GM18507 (cell line): Measurements from ENCODE around the gene SLC35A1.

Experiments used
- DNase-seq: peaks from one replicate; pipeline ENCODE4 v3.0.0; 2011; ENCODE audit warnings: low read depth; ENCODE audit not compliant: insufficient read length; ENCODE audit errors: extremely low spot score
- FAIRE-seq: peaks from 2 replicates; lab custom pipeline; 2011; peaks lifted over from hg19 to GRCh38; lab: Jason Lieb, UNC

SLC35A1 gene

DNA sequence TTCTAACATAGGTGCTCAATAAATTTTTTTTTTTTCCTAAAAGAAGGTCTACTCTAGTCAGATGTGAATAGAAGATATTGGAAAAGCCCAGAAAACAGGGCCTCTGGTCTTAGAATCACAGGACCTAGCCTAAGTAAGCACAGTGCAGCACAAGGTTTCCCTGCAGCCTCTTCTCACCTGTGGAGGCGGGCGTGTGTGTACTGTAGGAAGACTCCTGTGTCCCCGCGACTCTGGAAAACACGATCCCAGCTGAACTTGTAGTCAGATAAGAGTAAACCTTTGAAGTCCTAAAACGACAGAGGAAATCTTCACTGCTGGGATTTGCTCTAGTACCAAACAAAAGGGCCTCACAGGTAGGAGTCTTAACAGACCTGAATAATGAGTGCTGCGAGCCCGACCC is 45.7 kb downstream of the SLC35A1 start:
- FAIRE-seq (no peak), DNase-seq (no peak)

DNA sequence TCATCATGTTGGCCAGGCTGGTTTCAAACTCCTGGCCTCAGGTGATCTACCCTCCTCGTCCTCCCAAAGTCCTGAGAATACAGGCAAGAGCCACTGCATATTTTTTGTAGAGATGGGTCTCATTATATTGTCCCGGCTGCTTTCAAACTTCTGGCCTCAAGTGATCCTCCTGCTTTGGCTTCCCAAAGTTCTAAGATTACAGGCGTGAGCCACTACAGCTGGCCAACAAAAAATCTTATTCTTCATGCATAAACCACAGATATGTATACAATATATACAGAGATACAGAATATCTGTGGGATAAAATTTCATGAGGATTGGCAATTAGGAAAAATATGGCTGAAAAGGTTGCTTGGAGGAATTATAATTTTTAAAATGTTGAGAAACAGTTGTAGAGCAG is 49.9 kb downstream of the SLC35A1 start:
- DNase-seq (no peak), FAIRE-seq (no peak)

DNA sequence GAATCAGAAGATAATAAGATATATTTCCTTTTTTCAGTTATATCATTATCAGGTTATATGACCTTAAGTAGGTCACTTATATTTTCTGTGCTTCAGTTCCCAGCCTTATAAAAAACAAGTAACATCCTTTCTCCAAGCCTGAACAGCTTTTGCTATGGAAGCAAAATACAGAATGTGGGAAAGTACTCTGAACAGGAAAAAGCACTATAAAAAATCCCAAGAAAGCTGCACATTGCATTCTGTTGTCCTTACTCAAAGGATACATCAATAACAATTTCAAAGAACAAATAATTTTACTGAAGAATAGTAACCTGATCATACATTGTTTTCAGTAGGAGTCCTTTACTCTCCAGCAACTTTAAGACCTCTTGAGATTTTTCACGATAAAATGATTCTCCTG is 56.4 kb downstream of the SLC35A1 start:
- FAIRE-seq: no peak

DNA sequence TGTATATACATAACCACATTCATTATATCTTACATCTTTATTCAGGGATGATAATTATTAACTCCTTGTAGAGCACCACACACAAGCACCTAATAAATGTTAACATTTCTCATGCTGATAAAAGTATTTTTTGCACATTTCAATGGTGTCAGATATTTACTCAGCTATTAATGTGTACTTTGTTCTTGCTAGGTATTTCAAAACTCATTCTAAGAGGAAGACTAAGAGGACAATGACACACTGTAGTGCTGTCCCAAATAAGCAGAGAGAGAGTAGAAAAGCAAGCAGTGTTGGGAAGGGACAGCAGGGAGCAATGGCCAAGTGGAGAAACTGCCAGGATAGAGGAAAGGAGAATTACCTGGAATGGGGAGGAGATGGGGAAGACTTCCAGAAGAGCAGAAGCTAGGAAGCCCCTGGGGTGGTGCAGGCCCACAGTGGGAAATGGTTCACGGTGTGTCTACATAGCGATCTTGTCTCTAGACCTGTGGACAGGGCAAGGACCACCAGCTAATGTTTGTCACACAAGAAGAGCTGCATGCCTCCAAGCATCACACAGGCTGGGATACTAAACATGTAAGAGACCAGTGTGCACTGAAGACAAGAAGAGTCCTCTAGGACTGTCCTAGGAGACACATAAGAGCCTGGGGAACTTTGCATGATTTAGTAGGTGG is 61.7 kb downstream of the SLC35A1 start:
- FAIRE-seq: no peak

More for the DNA sequence above, 56.4 kb downstream of the SLC35A1 start:
- no peak for DNase-seq

DNA sequence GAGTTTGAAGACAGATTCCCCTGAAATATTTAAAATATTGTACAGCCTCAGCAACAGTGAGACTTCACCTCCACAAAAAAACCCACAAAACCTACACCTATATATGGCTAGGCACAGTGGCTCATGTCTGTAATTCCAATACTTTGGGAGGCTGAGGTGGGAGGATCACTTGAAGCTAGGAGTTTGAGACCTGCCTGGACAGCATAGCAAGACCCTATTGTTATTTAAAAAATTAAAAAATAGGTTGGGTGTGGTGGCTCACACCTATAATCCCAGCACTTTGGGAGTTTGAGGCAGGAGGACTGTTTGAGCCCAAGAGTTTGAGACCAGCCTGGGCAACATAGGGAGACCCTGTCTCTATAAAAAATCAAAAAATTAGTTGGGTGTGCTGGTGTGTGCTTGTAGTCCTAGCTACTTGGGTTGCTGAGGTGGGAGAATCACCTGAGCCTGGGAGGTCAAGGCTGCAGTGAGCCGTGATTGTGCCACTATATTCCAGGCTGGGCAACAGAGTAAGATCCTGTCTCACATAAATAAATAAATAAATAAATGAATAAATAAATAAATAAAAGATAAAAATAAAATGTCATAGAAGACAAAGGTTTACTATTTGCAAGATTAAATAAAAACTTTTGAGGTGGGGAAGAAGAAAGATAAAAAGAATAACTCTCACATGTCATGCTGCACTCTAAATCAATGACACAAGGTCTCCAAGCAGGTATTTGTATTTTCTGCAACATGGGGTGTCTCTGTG is 65.9 kb downstream of the SLC35A1 start:
- DNase-seq (no peak), FAIRE-seq (no peak)

More for the DNA sequence above, 61.7 kb downstream of the SLC35A1 start:
- DNase-seq: no peak

DNA sequence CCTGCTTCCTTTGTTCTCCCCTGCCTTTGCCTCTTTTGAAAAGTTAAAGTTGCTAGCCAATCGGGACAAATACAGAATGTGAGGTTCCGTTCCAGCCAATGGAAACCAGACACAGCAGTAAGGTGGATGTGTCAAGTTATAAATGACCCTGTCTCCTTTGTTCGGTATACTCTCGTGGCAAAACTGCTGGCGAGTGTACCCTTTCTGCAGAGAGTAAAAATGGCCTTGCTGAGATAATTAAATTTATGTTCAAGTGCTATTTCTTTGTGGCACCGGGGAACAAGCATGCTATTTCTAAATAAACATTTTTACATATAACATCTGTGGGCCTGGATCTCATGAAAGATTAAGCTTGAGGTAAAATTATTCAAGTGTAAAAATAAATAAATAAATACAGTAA is 66.8 kb downstream of the SLC35A1 start:
- no peak for FAIRE-seq
- no peak for DNase-seq

DNA sequence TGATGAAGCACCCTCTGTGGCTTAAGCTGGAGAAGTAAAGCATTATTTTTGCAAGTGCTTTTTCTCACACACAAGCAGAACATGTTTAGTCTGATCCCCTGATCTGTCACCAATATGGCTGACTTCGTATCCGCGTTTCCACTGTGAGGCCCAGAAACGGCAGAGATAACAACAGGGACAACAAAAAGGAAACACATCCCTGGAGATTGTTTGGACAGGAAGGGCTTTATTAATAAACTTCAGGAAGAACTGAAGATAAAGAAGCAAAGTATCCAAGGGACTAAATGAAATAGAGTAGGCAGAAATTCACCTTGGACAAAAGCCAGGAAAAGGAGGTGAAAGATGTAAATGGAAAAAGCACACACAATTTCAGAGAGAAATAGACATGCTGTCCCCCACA is 67.8 kb downstream of the SLC35A1 start:
- DNase-seq (no peak), FAIRE-seq (no peak)

DNA sequence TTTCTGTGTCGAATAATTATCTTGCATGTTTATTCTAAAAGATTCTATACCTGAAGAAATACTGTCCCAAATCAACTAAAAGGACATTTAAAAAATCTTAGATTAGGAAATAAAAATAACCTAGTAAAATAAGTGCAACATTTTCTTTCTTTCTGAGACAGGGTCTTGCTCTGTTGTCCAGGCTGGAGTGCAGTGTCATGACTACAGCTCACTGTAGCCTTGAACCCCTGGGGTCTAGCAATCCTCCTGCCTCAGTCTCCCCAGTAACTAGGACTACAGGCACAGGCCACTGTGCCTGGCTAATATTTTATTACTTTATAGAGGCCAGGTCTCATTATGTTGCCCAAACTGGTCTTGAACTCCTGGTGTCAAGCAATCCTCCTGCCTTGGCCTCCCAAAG is 68.3 kb downstream of the SLC35A1 start:
- DNase-seq (no peak), FAIRE-seq (no peak)

DNA sequence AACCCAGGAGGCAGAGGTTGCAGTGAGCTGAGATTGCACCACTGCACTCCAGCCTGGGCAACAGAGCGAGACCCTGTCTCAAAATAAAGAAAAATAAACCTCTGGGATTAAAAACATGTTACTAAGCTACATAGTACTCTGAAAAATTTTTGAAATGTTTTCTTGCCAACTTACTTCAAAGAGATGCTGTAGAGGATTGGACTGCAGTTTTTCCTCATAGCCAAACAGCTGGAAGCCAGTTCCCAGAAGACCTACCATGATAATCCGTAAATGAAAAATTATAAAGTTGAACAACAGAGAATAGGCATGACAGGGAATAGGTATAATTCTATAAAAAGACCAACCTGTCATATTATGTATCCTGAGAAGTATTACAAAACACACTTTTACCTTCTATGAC is 69.0 kb downstream of the SLC35A1 start:
- DNase-seq (no peak), FAIRE-seq (no peak)

DNA sequence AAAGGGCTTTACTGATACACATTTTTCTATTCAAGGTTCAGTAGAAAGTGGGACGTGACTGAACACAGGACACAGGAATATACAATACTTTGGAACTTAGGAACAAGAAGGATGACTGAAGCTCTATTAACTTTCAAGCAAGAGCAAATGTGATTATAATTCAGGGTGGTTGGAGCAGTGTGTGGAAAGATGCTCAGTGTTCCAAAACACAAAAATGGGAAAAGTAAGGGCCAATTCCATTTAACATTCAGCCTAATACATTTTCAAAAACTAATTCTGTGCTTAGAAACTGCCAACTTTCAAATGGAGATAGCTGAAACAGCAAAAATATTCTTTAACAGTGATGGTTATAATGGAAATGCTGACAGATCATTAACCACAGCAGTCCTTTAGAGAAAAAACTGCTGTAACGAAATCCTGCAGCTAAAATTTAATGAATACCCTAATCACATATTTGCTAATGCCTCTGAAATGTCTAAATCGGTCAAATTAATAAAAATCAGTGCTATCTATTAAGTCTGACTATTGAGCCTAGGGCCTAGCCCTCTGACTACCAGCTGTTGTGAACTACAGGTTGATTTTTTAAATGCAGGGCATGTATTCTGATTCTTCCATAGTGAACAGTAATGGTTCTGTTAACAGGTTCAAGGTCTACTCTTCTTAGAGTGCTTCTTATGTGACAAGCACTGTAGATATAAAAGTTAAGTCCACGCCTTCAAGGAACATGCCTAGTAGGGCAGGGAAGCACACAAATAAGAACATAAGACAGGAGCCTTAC is 71.1 kb downstream of the SLC35A1 start:
- peak; percentile 36 for FAIRE-seq
- no peak for DNase-seq

DNA sequence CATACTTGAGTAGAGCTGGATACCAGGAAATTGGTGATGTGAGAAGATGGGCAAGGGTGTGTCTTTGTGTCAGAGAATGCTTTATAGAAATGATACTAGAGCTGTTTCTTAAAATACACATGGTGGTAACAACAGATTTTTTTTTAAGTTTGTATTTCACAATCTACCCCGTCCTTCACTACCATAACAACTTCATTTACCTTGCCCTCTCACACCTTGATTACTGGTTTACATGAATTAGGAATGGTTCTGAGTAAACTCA is 71.6 kb downstream of the SLC35A1 start:
- no peak for DNase-seq
- no peak for FAIRE-seq

DNA sequence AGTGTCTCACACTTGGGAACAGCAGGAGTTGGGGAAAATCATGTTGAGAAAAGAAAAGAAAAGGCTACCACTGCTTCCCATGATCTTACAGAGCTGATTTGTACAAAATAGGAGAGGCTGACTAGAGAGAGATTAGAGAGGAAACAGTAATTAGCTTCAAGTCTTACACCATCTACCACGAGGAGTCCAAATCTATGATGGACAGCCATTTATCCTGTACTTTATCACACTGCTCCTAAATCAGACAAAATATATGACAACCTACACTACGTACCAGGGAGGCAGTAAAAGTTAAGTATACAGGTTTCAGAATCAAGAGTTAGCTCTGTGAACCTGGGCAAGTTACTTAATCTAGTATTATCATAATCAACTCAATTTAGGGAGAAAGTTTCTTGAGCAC is 79.0 kb downstream of the SLC35A1 start:
- FAIRE-seq (no peak), DNase-seq (no peak)

DNA sequence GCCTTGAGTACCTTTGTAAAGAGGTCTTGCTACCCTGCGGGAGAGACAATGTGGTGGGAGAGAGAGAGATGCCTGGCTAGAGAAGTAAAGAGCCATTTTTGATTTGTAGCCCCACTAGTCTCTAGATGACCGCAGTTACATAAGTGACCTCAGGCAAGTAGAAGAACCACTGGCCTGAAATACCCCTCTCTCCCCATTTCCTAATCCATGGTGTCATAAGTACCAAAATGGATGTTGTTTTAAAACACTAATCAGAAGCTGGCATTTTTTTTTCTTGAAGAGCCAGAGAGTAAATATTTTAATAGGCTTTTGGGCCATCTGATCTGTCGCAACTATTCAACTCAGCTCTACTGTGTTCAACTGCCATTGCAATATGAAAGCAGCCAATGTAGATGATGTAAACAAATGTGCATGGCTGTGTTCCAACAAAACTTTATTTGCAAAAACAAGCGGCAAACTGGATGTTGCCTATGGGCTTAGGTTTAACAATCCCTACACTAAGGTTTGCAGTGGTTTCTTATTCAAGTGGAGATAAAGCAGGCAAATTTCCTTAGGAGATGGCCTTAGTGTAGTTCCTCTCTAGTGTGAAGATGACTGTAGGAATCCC is 80.5 kb downstream of the SLC35A1 start:
- FAIRE-seq: no peak
- DNase-seq: no peak

DNA sequence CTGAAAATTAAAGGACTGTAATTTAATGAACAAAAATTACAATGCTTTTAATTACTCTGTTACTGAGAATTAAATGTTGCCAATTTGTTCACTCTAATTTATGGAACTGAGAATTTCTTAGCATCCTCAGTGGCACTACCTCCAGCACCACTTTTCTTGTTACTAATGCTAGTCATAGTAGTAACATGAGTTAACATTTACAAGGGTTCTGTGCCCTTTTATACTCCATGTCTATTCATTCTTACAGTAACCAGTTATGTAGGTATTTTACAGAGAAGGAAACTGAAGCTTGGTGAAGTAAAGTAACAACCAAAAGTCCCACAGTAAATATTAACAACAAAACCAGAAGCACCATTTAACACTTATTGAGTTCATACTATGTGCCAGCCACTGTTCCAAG is 82.7 kb downstream of the SLC35A1 start:
- FAIRE-seq: no peak

DNA sequence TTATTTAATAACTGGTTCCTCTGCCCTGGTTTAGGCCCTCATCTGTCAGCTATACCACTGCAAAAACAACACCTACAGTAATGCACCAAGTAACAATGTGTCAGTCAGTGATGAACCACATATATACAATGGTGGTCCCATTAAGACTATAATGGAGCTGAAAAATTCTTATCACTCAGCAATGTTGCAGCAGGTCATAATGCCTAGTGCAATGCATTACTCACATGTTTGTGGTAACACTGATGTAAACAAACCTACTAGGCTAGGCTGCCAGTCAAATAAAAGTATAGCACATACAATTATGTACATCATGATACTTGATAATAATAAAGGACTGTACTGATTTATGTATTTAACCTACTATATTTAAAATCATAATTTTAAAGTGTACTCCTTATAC is 85.7 kb downstream of the SLC35A1 start:
- DNase-seq (no peak), FAIRE-seq (no peak)

More for the DNA sequence above, 82.7 kb downstream of the SLC35A1 start:
- DNase-seq: no peak

DNA sequence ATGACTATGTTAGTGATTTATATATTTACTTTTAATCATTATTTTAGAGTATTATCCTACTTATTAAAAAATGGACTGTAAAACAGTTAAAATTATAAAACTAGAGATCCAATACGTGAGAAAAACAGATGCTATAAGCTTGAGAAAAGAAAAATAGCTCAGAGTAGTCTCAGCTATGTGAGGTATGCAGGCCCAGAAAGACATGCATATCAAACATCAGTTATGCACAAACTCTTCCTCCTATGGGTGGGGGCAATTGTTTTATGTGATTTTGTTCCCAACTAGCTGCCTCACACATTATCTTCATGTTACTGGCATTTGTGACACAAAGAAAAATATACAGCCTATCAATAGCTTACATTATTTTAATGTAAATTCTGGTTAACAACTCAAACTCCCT is 88.2 kb downstream of the SLC35A1 start:
- no peak for DNase-seq
- FAIRE-seq: no peak
